HUES48 (cell line): ENCODE results near the gene NID2.

Experiments used
- H3K27ac ChIP-seq: one replicate; pipeline ENCODE4 v1.7.0; 2013; ENCODE audit warnings: low read depth, low read length, inconsistent platforms
- H3K27me3 ChIP-seq: 2 replicates; pipeline ENCODE4 v1.6.1; 2013; ENCODE audit warnings: mild to moderate bottlenecking, low read length; ENCODE audit not compliant: control insufficient read depth, insufficient read depth
- H3K36me3 ChIP-seq: 2 replicates; pipeline ENCODE4 v1.6.1; 2013; ENCODE audit warnings: low read length; ENCODE audit not compliant: control insufficient read depth, insufficient read depth
- H3K4me1 ChIP-seq: 2 replicates; pipeline ENCODE4 v1.6.1; 2013; ENCODE audit warnings: mild to moderate bottlenecking, low read length; ENCODE audit not compliant: control insufficient read depth, insufficient read depth
- H3K4me3 ChIP-seq: 2 replicates; pipeline ENCODE4 v1.5.1; 2013; ENCODE audit warnings: mild to moderate bottlenecking, low read depth, low read length
- H3K9ac ChIP-seq: 2 replicates; pipeline ENCODE4 v1.6.1; 2013; ENCODE audit warnings: mild to moderate bottlenecking, low read depth, low read length, moderate library complexity
- H3K9me3 ChIP-seq: 2 replicates; pipeline ENCODE4 v1.6.1; 2013; ENCODE audit warnings: low read length; ENCODE audit not compliant: control insufficient read depth, insufficient read depth

Gene NID2

DNA sequence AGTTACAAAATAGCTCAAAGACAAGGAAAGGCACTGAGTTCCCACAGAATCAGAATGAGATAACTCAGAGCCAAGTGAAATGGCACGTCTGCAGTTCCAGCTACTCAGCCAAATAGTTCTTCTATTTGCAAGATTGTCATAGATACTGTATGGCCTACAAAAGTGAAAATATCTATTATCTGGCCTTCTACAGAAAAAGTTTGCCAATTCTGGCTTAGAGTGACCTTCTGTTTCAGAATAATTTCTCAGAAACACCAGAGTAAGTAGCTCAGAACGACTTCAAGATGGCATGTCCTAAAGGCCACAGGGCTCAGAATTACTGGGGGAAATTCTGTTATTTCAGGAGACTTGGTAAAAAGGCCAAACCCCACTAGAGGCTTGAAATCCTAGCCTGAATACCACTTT lies 90.2 kb downstream of the NID2 start:
- no peak overlapping the region for H3K27ac ChIP-seq
- no peaks in the 10 kb centered on the region for H3K36me3 ChIP-seq
- H3K9ac ChIP-seq: no peak overlapping the region
- H3K9me3 ChIP-seq: no peaks in the 10 kb centered on the region
- H3K27me3 ChIP-seq: no peaks in the 10 kb centered on the region
- no peak overlapping the region for H3K4me3 ChIP-seq
- no peaks in the 10 kb centered on the region for H3K4me1 ChIP-seq

DNA sequence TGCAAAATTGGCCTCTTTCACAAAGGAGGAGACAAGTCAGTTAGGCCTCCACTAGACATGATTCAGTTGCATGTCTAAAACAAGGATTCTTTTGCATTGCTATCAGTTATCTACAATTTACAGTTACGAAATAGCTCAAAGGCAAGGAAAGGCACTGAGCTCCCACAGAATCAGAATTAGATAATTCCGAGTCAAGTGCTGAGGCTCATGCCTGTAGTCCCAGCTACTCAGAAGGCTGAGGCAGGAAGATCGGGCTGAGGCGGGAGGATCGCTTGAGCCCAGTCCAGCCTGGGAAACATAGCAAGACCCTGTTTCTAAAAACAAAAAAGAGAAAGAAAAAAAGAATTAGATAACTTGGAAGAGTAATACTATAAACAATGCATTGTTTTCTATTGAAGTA lies 91.8 kb downstream of the NID2 start:
- Histone ChIP-seq H3K4me1 (no peaks in the 10 kb centered on the region), H3K9ac (no peak overlapping the region), H3K36me3 (no peaks in the 10 kb centered on the region), H3K9me3 (no peaks in the 10 kb centered on the region), H3K4me3 (no peak overlapping the region), H3K27me3 (no peaks in the 10 kb centered on the region), H3K27ac (no peak overlapping the region)

GRCh38 chr14:51972566-51972965 lies 96.3 kb downstream of the NID2 start:
- no peak overlapping the region for H3K4me3 ChIP-seq
- no peaks in the 10 kb centered on the region for H3K4me1 ChIP-seq
- no peaks in the 10 kb centered on the region for H3K36me3 ChIP-seq
- no peaks in the 10 kb centered on the region for H3K27me3 ChIP-seq
- no peak overlapping the region for H3K27ac ChIP-seq
- H3K9me3 ChIP-seq: no peaks in the 10 kb centered on the region
- no peak overlapping the region for H3K9ac ChIP-seq

- Histone ChIP-seq H3K4me1 (no peaks in the 10 kb centered on the region), H3K4me3 (no peak overlapping the region), H3K9ac (no peak overlapping the region), H3K27me3 (no peaks in the 10 kb centered on the region), H3K9me3 (no peaks in the 10 kb centered on the region), H3K36me3 (no peaks in the 10 kb centered on the region), H3K27ac (no peak overlapping the region)
Measured at GRCh38 chr14:51969852-51970540, 98.9 kb downstream of the NID2 start.

DNA sequence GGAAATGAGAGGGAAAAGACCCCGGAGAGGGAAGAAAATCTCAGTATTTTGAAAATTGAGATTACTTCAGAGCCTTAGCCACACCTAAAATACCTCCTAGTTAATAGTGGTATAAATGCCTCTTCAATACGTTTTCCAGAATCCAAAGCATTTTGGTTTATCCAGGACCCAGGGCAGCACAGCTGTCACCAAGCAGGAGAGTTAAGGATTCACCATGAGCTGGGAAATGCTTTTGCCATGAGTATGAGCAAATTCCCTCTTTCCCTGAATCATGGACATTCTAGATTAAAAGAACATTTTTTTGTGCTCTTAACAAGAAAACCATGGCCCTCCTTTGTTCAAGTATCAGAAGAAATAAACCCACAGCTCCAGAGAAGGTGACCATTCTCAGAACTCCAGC lies 101.3 kb downstream of the NID2 start:
- no peaks in the 10 kb centered on the region for H3K27me3 ChIP-seq
- H3K27ac ChIP-seq: no peak overlapping the region
- no peaks in the 10 kb centered on the region for H3K36me3 ChIP-seq
- no peak overlapping the region for H3K9ac ChIP-seq
- H3K9me3 ChIP-seq: no peaks in the 10 kb centered on the region
- H3K4me3 ChIP-seq: no peak overlapping the region
- H3K4me1 ChIP-seq: no peaks in the 10 kb centered on the region; the same call in 1 of the 2 replicates

DNA sequence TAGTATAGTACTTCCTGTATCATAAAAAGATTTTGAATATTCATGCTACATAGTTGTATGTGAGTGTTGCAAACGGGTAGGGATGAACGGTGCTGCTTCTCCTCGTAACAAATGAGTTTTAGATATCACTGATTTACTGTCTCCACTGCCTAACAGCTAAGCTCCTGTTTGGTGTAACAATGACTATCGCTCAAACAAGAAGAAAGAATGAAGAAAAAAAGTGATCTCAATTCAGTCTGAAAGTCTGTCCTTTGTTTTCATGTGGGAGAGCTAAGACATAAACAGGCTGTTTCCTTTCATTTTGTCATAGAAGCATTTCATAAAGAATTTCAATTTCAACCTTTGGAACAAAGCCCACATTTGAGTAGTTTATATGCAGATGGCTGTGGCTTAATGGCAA lies 105.6 kb downstream of the NID2 start:
- Histone ChIP-seq H3K27me3 (no peaks in the 10 kb centered on the region), H3K9me3 (peaks cover 4% of the 10 kb centered on the region; the same call in 1 of the 2 replicates), H3K36me3 (no peaks in the 10 kb centered on the region), H3K4me3 (no peak overlapping the region), H3K4me1 (peaks cover 2% of the 10 kb centered on the region; the same call in 1 of the 2 replicates), H3K9ac (no peak overlapping the region), H3K27ac (no peak overlapping the region)

- Histone ChIP-seq H3K9ac (no peak overlapping the region), H3K9me3 (peaks cover 4% of the 10 kb centered on the region; the same call in 1 of the 2 replicates), H3K4me3 (no peak overlapping the region), H3K4me1 (peaks cover 2% of the 10 kb centered on the region; the same call in 1 of the 2 replicates), H3K36me3 (no peaks in the 10 kb centered on the region), H3K27me3 (no peaks in the 10 kb centered on the region), H3K27ac (no peak overlapping the region)
Measured at GRCh38 chr14:51962711-51963110, 106.1 kb downstream of the NID2 start.

DNA sequence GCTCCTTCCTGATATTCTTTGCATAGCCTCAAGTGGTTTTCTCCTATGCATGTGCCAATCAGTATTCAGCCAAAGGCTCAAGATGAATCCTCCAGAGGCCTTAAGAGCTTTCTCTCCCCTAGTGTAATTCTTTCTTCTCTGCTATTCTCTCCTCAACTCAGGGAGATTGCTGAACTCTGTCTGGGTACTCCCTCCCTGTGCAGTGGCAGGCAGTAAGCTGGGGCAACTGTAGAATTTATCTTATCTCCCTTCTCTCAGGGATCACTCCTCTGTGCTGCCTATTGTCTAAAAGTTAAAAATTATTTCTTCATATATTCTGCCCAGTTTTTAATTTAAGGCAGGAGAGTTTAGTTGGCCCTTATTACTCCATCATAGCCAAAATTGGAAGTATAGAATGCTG lies 108.0 kb downstream of the NID2 start:
- Histone ChIP-seq H3K36me3 (no peaks in the 10 kb centered on the region), H3K9me3 (peaks cover 4% of the 10 kb centered on the region; the same call in 1 of the 2 replicates), H3K4me1 (peaks cover 2% of the 10 kb centered on the region; the same call in 1 of the 2 replicates), H3K4me3 (no peak overlapping the region), H3K27ac (no peak overlapping the region), H3K9ac (no peak overlapping the region), H3K27me3 (no peaks in the 10 kb centered on the region)

GRCh38 chr14:51959928-51960327 lies 108.9 kb downstream of the NID2 start:
- Histone ChIP-seq H3K36me3 (no peaks in the 10 kb centered on the region), H3K9ac (no peak overlapping the region), H3K4me1 (peaks cover 2% of the 10 kb centered on the region; the same call in 1 of the 2 replicates), H3K27me3 (no peaks in the 10 kb centered on the region), H3K9me3 (peaks cover 4% of the 10 kb centered on the region; the same call in 1 of the 2 replicates), H3K4me3 (no peak overlapping the region), H3K27ac (no peak overlapping the region)

- Histone ChIP-seq H3K4me1 (peaks cover 2% of the 10 kb centered on the region; the same call in 1 of the 2 replicates), H3K4me3 (no peak overlapping the region), H3K27me3 (no peaks in the 10 kb centered on the region), H3K27ac (no peak overlapping the region), H3K36me3 (no peaks in the 10 kb centered on the region), H3K9me3 (peaks cover 4% of the 10 kb centered on the region; the same call in 1 of the 2 replicates), H3K9ac (no peak overlapping the region)
Measured at GRCh38 chr14:51957950-51958349, 110.9 kb downstream of the NID2 start.
